HepG2 (cell line): ENCODE measurements around the gene CFAP119. TPM values are rescaled to one million over a fixed set of nuclear protein-coding genes. Genes with fewer than 3 reads are reported as not detected.

Source experiments
- ELF3 ChIP-seq: IDR thresholded peaks from 2 replicates; pipeline ENCODE4 v1.6.1; 2016; ENCODE audit warnings: missing genetic modification reagents, missing compliant biosample characterization
- EZH2 ChIP-seq: conservative IDR thresholded peaks from 2 replicates; pipeline ENCODE4 v1.6.1; 2012; ENCODE audit warnings: mild to moderate bottlenecking, low read depth, low read length, moderate library complexity
- HMGA1 ChIP-seq: sonication (generic); formaldehyde crosslinking; conservative IDR thresholded peaks from 2 replicates; pipeline ENCODE4 v1.4.0; 2020; ENCODE audit warnings: missing genetic modification reagents
- IKZF5 ChIP-seq: IDR thresholded peaks from 2 replicates; pipeline ENCODE4 v1.6.1; 2018; ENCODE audit warnings: missing genetic modification reagents, mild to moderate bottlenecking, missing compliant biosample characterization
- MED1 ChIP-seq: sonication (generic); formaldehyde crosslinking; IDR thresholded peaks from 2 replicates; pipeline ENCODE4 v1.4.0; 2020; ENCODE audit warnings: missing genetic modification reagents
- MYPOP ChIP-seq: sonication (generic); formaldehyde crosslinking; IDR thresholded peaks from 2 replicates; pipeline ENCODE4 v1.8.1; 2023; ENCODE audit warnings: mild to moderate bottlenecking, moderate library complexity, missing genetic modification reagents
- NCOA5 ChIP-seq: sonication (generic); formaldehyde crosslinking; IDR thresholded peaks from 2 replicates; pipeline ENCODE4 v1.4.0; 2020; ENCODE audit warnings: missing genetic modification reagents
- POLR2A ChIP-seq, 2 experiments: IDR thresholded peaks; 2 replicates each; pipeline ENCODE4 v1.6.1; 2011; ENCODE audit warnings: low read depth in 2 of 2, low read length in 2 of 2, mild to moderate bottlenecking in 1 of 2, moderate library complexity in 1 of 2; ENCODE audit not compliant: insufficient read depth in 1 of 2
- POLR2G ChIP-seq: fragments of 200-400 bp; formaldehyde crosslinking; IDR thresholded peaks from 2 replicates; pipeline ENCODE4 v1.6.1; 2018; ENCODE audit warnings: mild to moderate bottlenecking, low read depth, low read length, moderate library complexity
- RFX1 ChIP-seq: fragments of 450-650 bp; IDR thresholded peaks from 2 replicates; pipeline ENCODE4 v1.6.1; 2017
- SIX1 ChIP-seq: sonication (generic); formaldehyde crosslinking; IDR thresholded peaks from 2 replicates; pipeline ENCODE4 v1.4.0; 2020; ENCODE audit warnings: missing genetic modification reagents, borderline replicate concordance
- SNAPC4 ChIP-seq: sonication (generic); formaldehyde crosslinking; IDR thresholded peaks from 2 replicates; pipeline ENCODE4 v1.4.0; 2020; ENCODE audit warnings: mild to moderate bottlenecking, missing genetic modification reagents
- SP4 ChIP-seq: sonication (generic); formaldehyde crosslinking; IDR thresholded peaks from 2 replicates; pipeline ENCODE4 v1.8.1; 2023; ENCODE audit warnings: mild to moderate bottlenecking, missing genetic modification reagents
- TBX2 ChIP-seq: sonication (generic); formaldehyde crosslinking; IDR thresholded peaks from 2 replicates; pipeline ENCODE4 v1.5.0; 2020; ENCODE audit warnings: missing genetic modification reagents, mild to moderate bottlenecking, borderline replicate concordance
- ZBTB42 ChIP-seq: sonication (generic); formaldehyde crosslinking; IDR thresholded peaks from 2 replicates; pipeline ENCODE4 v1.5.0; 2020; ENCODE audit warnings: mild to moderate bottlenecking, missing genetic modification reagents
- ZBTB7A ChIP-seq: sonication (generic); formaldehyde crosslinking; IDR thresholded peaks from 2 replicates; pipeline ENCODE4 v1.8.0; 2022; ENCODE audit warnings: mild to moderate bottlenecking, missing genetic modification reagents
- ZNF280D ChIP-seq: sonication (generic); formaldehyde crosslinking; IDR thresholded peaks from 2 replicates; pipeline ENCODE4 v1.5.1; 2020; ENCODE audit warnings: mild to moderate bottlenecking, missing genetic modification reagents
- ZNF337 ChIP-seq: sonication (generic); formaldehyde crosslinking; IDR thresholded peaks from 2 replicates; pipeline ENCODE4 v1.5.1; 2020; ENCODE audit warnings: missing genetic modification reagents, low read depth, mild to moderate bottlenecking, borderline replicate concordance
- ZNF724P ChIP-seq: sonication (generic); formaldehyde crosslinking; IDR thresholded peaks from 2 replicates; pipeline ENCODE4 v1.8.0; 2022; ENCODE audit warnings: missing genetic modification reagents, borderline replicate concordance
- polyA plus RNA-seq, 8 experiments: library from polyadenylated mRNA; depleted of rRNA in 3 of 8; stranded (reverse) in 7 of 8; unstranded in 1 of 8; fragments of >200 nt; fragmentation: Illumina TruSeq in 4 of 8; extraction: Trizol in 4 of 8; gene quantifications; 2 replicates each; pipeline versions ENCODE4 v1.2.1 to v1.2.3, GENCODE V29; 2011 to 2016; ENCODE audit warnings: low read depth in 4 of 8, missing spikeins in 1 of 8, mixed read lengths in 1 of 8; ENCODE audit not compliant: insufficient read depth in 1 of 8
- total RNA-seq, 5 experiments: library from RNA; depleted of rRNA; stranded (reverse); fragments of >200 nt; fragmentation: Illumina TruSeq; extraction: Trizol; gene quantifications; 2 replicates each; pipeline ENCODE4 v1.2.3, GENCODE V29; 2016; ENCODE audit warnings: low read depth in 1 of 5

The CFAP119 gene
- total and polyA plus RNA-seq, 2 of the 13 experiments (the other 11 are each of a cell fraction or from before 2014, with no cell fraction given), result 6.4 TPM

GRCh38 chr16:30761928-30762902, at the start of gene CFAP119, which contains the start of gene RNF40 (continued):
- TF ChIP-seq SNAPC4 (peak; percentile 27; the same call in 1 of the 2 replicates), ZNF280D (CRISPR knock-in tag) (peak; percentile 85), NCOA5 (CRISPR knock-in tag) (no peak), ELF3 (CRISPR knock-in tag) (peak; percentile 55; the same call in 1 of the 2 replicates), RFX1 (peak; percentile 97), MYPOP (CRISPR knock-in tag) (peak; percentile 81; the same call in 1 of the 2 replicates), ZNF724P (no peak; the same call in 1 of the 2 replicates), POLR2A (IDR thresholded peaks at IDR 0.05; ENCODE audit: insufficient read depth in 1 of 2, low read depth in 2 of 2, low read length in 2 of 2) (peak; percentile 76 to 88), SIX1 (CRISPR knock-in tag) (peak; percentile 49; the same call in 1 of the 2 replicates), HMGA1 (CRISPR knock-in tag) (no peak), POLR2G (peak; percentile 87), ZBTB7A (CRISPR knock-in tag) (peak; percentile 57), TBX2 (peak; percentile 53), ZNF337 (no peak), ZBTB42 (CRISPR knock-in tag) (peak; percentile 8; the same call in 1 of the 2 replicates), SP4 (CRISPR knock-in tag) (peak; percentile 87), IKZF5 (peak; percentile 85), EZH2 (no peak), MED1 (CRISPR knock-in tag) (peak; percentile 65; the same call in 1 of the 2 replicates)
